Activated T-cell treated with anti-CD3 and anti-CD28 coated beads, Interleukin-2, amount 50 U/mL, for 72 hours (primary cell): ENCODE results near the gene CDK19. TPM values are rescaled to one million over a fixed set of nuclear protein-coding genes. Genes with fewer than 3 reads are reported as not detected.

Experiments used
- total RNA-seq, 2 donors: library from RNA; stranded (reverse); gene quantifications; one replicate each; pipeline ENCODE4 v1.2.3, GENCODE V29; 2022

The CDK19 gene
- total RNA-seq, 2 donors from 2014 or later, result 31.9 to 34.0 TPM

Other genes with a start within 250 kb of the CDK19 start
- gene AMD1, start 59.3 kb upstream of the CDK19 start, total RNA-seq, result 10 to 100 TPM; 55.5 to 61.4 TPM
- gene GTF3C6, start 143.2 kb upstream of the CDK19 start, total RNA-seq, result 10 to 100 TPM; 62.3 to 67.6 TPM
- gene RPF2, start 166.6 kb upstream of the CDK19 start, total RNA-seq, result 10 to 100 TPM; 34.8 to 41.4 TPM